Adipocyte (in vitro differentiated cells): ENCODE data around the gene CGN.
"Not testable (repeated sequence)": the region's sequence is repeated elsewhere in the genome, so short reads cannot be mapped to it uniquely, and the experiment has no call there.

Source experiments
- DNase-seq: peaks from one replicate; pipeline ENCODE4 v3.0.0-alpha.2; 2015; ENCODE audit warnings: low read depth
- H3K27me3 ChIP-seq: replicated peaks from 2 replicates; pipeline ENCODE4 v1.7.0; 2013; ENCODE audit warnings: mild to moderate bottlenecking, low read length, moderate library complexity; ENCODE audit not compliant: control insufficient read depth, insufficient read depth
- H3K36me3 ChIP-seq: 2 replicates; pipeline ENCODE4 v1.7.0; 2013; ENCODE audit warnings: low read length, mild to moderate bottlenecking, moderate library complexity; ENCODE audit not compliant: control insufficient read depth, insufficient read depth, severe bottlenecking
- H3K4me1 ChIP-seq: 2 replicates; pipeline ENCODE4 v1.7.0; 2013; ENCODE audit warnings: mild to moderate bottlenecking, low read length, moderate library complexity; ENCODE audit not compliant: control insufficient read depth, insufficient read depth
- H3K4me3 ChIP-seq: 2 replicates; pipeline ENCODE4 v1.7.0; 2013; ENCODE audit warnings: mild to moderate bottlenecking, low read length, moderate library complexity
- H3K9ac ChIP-seq: 2 replicates; pipeline ENCODE4 v1.7.0; 2013; ENCODE audit warnings: mild to moderate bottlenecking, low read length, moderate library complexity
- H3K9me3 ChIP-seq: 2 replicates; pipeline ENCODE4 v1.7.0; 2013; ENCODE audit warnings: mild to moderate bottlenecking, low read length, moderate library complexity; ENCODE audit not compliant: control insufficient read depth

CGN gene

GRCh38 chr1:151512801-151513625 lies 1.8 kb downstream of the CGN start:
- no peaks in the 10 kb centered on the region for H3K9me3 ChIP-seq
- peaks cover 61% of the 10 kb centered on the region for H3K27me3 ChIP-seq
- H3K9ac ChIP-seq = no peak overlapping the region
- H3K36me3 ChIP-seq = no peaks in the 10 kb centered on the region
- H3K4me1 ChIP-seq = peaks cover 7% of the 10 kb centered on the region
- no peak overlapping the region for H3K4me3 ChIP-seq
- DNase-seq = no peak

- H3K4me3 ChIP-seq = no peak overlapping the region
- DNase-seq = no peak
- no peaks in the 10 kb centered on the region for H3K9me3 ChIP-seq
- H3K9ac ChIP-seq = no peak overlapping the region
- peaks cover 63% of the 10 kb centered on the region for H3K27me3 ChIP-seq
- no peaks in the 10 kb centered on the region for H3K36me3 ChIP-seq
- H3K4me1 ChIP-seq = peaks cover 7% of the 10 kb centered on the region
These were observed 2.5 kb downstream of the CGN start for GRCh38 chr1:151513626-151514121.

DNA sequence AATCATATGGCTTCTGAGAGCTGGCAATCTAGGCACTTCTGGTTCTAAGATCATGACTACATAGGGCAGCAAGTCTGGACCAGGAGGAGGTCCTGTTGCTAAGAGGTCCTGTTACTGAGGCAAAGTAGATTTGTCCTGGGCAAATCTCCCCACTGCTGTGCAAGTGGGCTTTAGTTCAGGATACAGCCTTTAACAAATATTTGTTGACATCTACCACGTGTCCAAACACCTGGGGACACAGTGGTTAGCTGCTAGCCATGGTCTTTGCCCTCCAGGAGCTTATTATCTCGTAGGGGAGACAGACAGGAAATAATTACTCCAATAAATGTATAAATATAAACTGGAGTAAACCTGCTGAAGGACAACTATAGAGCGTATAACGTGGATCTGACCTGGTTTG lies 3.2 kb downstream of the CGN start:
- H3K27me3 ChIP-seq = peaks cover 57% of the 10 kb centered on the region
- H3K9ac ChIP-seq = no peak overlapping the region
- H3K36me3 ChIP-seq = no peaks in the 10 kb centered on the region
- no peak overlapping the region for H3K4me3 ChIP-seq
- no peak for DNase-seq
- H3K9me3 ChIP-seq = no peaks in the 10 kb centered on the region
- peaks cover 7% of the 10 kb centered on the region for H3K4me1 ChIP-seq

DNA sequence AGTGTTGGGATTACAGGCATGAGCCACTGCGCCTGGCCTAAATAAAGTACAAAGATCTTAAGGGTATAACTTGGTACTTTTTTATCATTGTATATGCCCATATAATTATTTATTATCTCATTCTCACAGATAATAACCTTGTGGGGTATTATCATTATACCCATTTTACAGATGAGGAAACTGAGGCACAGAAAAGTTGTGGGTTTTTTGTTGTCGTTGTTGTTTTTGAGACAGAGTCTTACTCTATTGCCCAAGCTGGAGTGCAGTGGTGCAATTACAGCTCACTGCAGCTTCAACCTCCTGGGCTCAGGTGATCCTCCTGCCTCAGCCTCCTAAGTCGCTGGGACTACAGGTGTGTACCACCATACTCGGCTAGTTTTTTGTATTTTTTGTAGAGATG lies 4.1 kb downstream of the CGN start:
- DNase-seq = no peak

GRCh38 chr1:151516031-151516511 lies 4.9 kb downstream of the CGN start:
- no peak overlapping the region for H3K9ac ChIP-seq
- no peak overlapping the region for H3K4me3 ChIP-seq
- H3K36me3 ChIP-seq = no peaks in the 10 kb centered on the region
- DNase-seq = no peak
- H3K27me3 ChIP-seq = peaks cover 42% of the 10 kb centered on the region
- peaks cover 9% of the 10 kb centered on the region for H3K4me1 ChIP-seq
- H3K9me3 ChIP-seq = no peaks in the 10 kb centered on the region

More for the DNA sequence above, 4.1 kb downstream of the CGN start:
- Histone ChIP-seq H3K36me3 (no peaks in the 10 kb centered on the region), H3K4me3 (no peak overlapping the region), H3K9me3 (no peaks in the 10 kb centered on the region), H3K27me3 (peaks cover 48% of the 10 kb centered on the region), H3K4me1 (peaks cover 7% of the 10 kb centered on the region), H3K9ac (no peak overlapping the region)

DNA sequence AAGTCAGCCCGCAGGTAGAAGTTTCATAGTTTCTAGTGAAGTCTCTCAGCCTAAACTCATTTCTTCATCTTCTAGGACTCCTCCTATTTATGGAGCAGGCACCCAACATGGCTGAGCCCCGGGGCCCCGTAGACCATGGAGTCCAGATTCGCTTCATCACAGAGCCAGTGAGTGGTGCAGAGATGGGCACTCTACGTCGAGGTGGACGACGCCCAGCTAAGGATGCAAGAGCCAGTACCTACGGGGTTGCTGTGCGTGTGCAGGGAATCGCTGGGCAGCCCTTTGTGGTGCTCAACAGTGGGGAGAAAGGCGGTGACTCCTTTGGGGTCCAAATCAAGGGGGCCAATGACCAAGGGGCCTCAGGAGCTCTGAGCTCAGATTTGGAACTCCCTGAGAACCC lies 7.2 kb downstream of the CGN start:
- Histone ChIP-seq H3K9ac (no peak overlapping the region), H3K9me3 (no peaks in the 10 kb centered on the region), H3K36me3 (no peaks in the 10 kb centered on the region), H3K27me3 (peaks cover 28% of the 10 kb centered on the region), H3K4me1 (peaks cover 4% of the 10 kb centered on the region), H3K4me3 (no peak overlapping the region)
- DNase-seq = no peak

DNA sequence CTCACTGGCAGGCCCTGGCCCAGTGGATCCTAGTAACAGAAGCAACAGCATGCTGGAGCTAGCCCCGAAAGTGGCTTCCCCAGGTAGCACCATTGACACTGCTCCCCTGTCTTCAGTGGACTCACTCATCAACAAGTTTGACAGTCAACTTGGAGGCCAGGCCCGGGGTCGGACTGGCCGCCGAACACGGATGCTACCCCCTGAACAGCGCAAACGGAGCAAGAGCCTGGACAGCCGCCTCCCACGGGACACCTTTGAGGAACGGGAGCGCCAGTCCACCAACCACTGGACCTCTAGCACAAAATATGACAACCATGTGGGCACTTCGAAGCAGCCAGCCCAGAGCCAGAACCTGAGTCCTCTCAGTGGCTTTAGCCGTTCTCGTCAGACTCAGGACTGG lies 7.7 kb downstream of the CGN start:
- H3K9me3 ChIP-seq = no peaks in the 10 kb centered on the region
- H3K9ac ChIP-seq = no peak overlapping the region
- peaks cover 4% of the 10 kb centered on the region for H3K4me1 ChIP-seq
- H3K4me3 ChIP-seq = no peak overlapping the region
- peaks cover 23% of the 10 kb centered on the region for H3K27me3 ChIP-seq
- H3K36me3 ChIP-seq = no peaks in the 10 kb centered on the region
- DNase-seq = no peak

DNA sequence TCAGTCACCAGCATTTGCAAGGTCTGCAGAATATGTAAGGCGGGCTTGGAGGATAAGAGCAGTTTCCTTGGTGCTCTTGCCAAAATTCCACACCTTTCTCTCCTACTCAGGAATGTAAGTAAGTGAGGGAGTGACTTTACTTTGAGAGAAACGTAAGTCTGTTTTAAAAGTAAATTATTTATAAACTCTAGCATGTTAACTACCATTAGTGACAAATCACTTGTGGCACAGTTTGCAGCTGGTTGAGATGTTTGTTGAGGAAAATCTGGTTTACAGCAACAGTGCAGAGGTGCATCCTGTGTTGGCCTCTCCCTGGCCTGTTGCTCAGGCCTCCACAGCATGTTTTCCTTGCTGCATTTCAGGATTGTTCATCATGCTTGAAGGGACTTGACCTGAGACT lies 8.5 kb downstream of the CGN start:
- no peak overlapping the region for H3K9ac ChIP-seq
- H3K9me3 ChIP-seq = no peaks in the 10 kb centered on the region
- no peak for DNase-seq

DNA sequence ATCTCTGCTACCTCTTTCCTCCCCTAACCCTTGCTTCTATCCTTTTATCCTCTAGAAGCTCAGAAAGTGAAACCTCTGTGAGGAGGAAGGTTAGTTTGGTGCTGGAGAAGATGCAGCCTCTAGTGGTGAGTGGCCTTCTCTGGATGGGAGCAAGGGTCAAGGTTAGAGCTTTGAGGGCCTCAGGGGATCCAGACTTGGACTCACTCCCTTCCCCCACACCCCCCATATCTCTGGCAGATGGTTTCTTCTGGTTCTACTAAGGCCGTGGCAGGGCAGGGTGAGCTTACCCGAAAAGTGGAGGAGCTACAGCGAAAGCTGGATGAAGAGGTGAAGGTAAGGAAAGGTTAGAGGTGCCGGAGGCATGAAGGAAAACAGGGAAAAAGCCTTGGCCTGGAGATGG lies 9.2 kb downstream of the CGN start:
- H3K36me3 ChIP-seq = no peaks in the 10 kb centered on the region
- no peak for DNase-seq
- H3K9me3 ChIP-seq = no peaks in the 10 kb centered on the region
- no peak overlapping the region for H3K9ac ChIP-seq
- H3K27me3 ChIP-seq = peaks cover 21% of the 10 kb centered on the region
- peaks cover 4% of the 10 kb centered on the region for H3K4me1 ChIP-seq
- H3K4me3 ChIP-seq = no peak overlapping the region

More for the DNA sequence above, 8.5 kb downstream of the CGN start:
- H3K36me3 ChIP-seq = no peaks in the 10 kb centered on the region
- peaks cover 4% of the 10 kb centered on the region for H3K4me1 ChIP-seq
- peaks cover 18% of the 10 kb centered on the region for H3K27me3 ChIP-seq
- no peak overlapping the region for H3K4me3 ChIP-seq

DNA sequence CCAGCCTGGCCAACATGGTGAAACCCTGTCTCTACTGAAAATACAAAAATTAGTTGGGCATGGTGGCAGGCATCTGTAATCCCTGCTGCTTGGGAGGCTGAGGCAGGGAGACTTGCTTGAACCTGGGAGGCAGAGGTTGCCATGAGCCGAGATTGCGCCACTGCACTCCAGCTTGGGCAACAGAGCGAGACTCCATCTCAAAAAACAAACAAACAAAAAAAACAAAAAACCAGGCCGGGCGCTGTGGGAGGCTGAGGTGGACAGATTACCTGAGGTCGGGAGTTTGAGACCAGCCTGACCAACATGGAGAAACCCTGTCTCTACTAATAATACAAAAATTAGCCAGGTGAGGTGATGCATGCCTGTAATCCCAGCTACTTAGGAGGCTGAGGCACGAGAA lies 11.2 kb downstream of the CGN start:
- not testable (repeated sequence) for H3K9me3 ChIP-seq, H3K36me3 ChIP-seq, H3K9ac ChIP-seq, H3K4me1 ChIP-seq, DNase-seq, H3K4me3 ChIP-seq
- H3K27me3 ChIP-seq = peaks cover 15% of the 10 kb centered on the region

DNA sequence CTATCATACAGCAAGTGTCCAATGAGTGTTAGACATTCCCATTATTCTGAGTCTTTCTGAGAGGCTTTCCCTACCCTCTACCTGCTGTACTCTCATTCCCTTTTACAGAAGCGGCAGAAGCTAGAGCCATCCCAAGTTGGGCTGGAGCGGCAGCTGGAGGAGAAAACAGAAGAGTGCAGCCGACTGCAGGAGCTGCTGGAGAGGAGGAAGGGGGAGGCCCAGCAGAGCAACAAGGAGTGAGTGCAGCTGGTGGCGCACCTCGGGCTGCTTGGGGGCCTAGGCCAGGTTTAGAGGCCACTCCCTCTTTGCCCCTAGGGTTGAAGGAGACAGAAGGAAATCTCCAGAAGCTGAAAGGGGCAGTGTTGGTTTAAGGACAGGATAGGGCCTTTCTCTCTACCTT lies 12.1 kb downstream of the CGN start:
- Histone ChIP-seq H3K4me1 (peaks cover 4% of the 10 kb centered on the region), H3K27me3 (peaks cover 10% of the 10 kb centered on the region), H3K36me3 (no peaks in the 10 kb centered on the region), H3K9ac (no peak overlapping the region), H3K9me3 (no peaks in the 10 kb centered on the region), H3K4me3 (no peak overlapping the region)
- no peak for DNase-seq
